ENCODE results near the gene GPR132. TPM values are rescaled to one million over a fixed set of nuclear protein-coding genes. Genes with fewer than 3 reads are reported as not detected.

Gene GPR132
- total and polyA plus RNA-seq, 10 of the 15 experiments (the other 5 are each of a cell fraction or from before 2014, with no cell fraction given), result 1.9 to 49.3 (median 20.4) TPM

DNA sequence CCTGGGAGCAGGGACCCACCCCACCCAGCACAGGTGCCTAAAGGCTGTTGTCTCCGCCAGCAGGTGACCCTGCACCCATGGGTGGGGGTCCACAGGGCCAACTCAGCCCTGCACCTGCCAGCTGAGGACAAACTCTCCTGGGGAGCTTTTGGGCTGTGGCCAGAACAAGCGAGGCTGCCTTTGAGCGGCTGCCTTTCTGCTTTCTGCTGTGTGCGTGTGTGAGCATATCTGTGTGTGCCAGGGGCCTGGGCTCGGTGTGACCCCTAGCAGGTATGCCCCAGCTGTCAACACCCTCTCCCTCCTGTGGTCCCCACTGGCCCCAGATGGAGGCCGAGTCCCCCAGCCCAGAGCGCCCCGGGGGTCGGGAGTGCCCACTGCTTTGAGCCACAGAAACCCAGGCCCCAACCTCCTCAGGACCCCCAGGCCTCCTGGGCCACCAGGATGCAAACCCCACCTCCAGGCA lies 25.9 kb upstream of the GPR132 start (continued):
- no peak for TF ChIP-seq TAF1 (IDR thresholded peaks at IDR 0.05; ENCODE audit: borderline replicate concordance, low read depth, low read length)
- TF ChIP-seq, protein P1, sequence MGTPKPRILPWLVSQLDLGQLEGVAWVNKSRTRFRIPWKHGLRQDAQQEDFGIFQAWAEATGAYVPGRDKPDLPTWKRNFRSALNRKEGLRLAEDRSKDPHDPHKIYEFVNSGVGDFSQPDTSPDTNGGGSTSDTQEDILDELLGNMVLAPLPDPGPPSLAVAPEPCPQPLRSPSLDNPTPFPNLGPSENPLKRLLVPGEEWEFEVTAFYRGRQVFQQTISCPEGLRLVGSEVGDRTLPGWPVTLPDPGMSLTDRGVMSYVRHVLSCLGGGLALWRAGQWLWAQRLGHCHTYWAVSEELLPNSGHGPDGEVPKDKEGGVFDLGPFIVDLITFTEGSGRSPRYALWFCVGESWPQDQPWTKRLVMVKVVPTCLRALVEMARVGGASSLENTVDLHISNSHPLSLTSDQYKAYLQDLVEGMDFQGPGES (IDR thresholded peaks at IDR 0.05), result no peak

DNA sequence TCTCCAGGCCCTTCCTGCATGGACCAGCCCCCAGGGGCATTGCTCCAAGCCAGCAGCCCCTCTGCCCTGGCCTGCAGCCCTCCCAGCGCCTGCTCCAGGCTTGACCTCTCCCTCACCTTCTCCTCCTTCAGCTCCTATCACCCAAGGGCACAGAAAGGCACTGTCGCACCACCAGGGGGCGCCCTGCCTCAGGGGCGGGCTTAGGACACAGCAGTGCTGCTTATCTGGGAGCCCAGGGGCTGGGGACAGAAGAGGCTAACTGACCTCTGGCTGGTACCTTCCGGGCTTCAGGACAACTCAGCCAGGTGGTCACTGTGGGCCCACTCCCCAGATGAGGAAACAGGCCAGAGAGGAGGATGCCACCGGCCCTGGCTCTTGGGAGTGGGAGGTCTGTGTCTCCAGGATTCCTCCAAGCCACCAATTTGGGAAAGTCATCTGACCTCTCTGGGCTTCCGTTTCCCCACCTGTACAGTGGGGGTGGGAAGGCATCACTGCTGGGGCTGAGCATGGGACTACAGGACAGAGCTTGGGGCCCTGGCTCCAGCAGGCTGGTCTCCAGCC lies 25.3 kb upstream of the GPR132 start:
- no peak overlapping the region for H3K9ac ChIP-seq (ENCODE audit: control insufficient read depth, insufficient read depth, low read length)
- H3K4me3 ChIP-seq, result no peak overlapping the region
- RAD21 ChIA-PET (ENCODE audit: unreplicated experiment), result interaction anchor here (0.5 to 2.4 kb wide), 3 partner anchors 67 to 261 kb away, joined by 3 to 13 read pairs (median 4); no protein-coding TSS in a partner anchor
- H3K27me3 ChIP-seq (replicated peaks in 1 of 2; ENCODE audit: control insufficient read depth in 2 of 2, insufficient read depth in 2 of 2, low read length in 1 of 2), result no peaks in the 10 kb centered on the region
- CTCF ChIA-PET, result interaction anchor here (0.6 to 5.7 kb wide), 21 partner anchors 12 to 1203 kb away, joined by 3 to 114 read pairs (median 3); partner anchors contain the start of genes BTBD6 and GPR132
- no peak for DNase-seq (ENCODE audit: low read depth, low spot score)
- in situ Hi-C loops (cut with MboI) (no loop called here), intact Hi-C loops (cut with micrococcal nuclease; ENCODE audit: unreplicated experiment) (loop anchor here (1.0 to 10.0 kb wide), 3 partner anchors 74 to 262 kb away; partner anchors contain the start of gene JAG2)
- peaks cover 21% of the 10 kb centered on the region for H3K4me1 ChIP-seq (ENCODE audit: control insufficient read depth, insufficient read depth, low read length)
- 2% methylated on average over 7 of the region's 7 CpGs for WGBS (ENCODE audit: insufficient coverage, insufficient replicate concordance, low lambda C conversion rate, missing lambda C conversion rate)
- no peak overlapping the region for H3K4me2 ChIP-seq (ENCODE audit: control insufficient read depth, insufficient read depth)
- SMC1A ChIA-PET (ENCODE audit: uncharacterized antibody, unreplicated experiment), result interaction anchor here (0.9 to 1.5 kb wide), 3 partner anchors 8 to 97 kb away, joined by 3 to 4 read pairs (median 3); partner anchors contain the start of gene GPR132
- H3K36me3 ChIP-seq (ENCODE audit: control insufficient read depth in 2 of 2, insufficient read depth in 2 of 2, low read length in 1 of 2), result no peaks in the 10 kb centered on the region
- H3K9me3 ChIP-seq (replicated peaks; ENCODE audit: control insufficient read depth, insufficient read depth, low read length), result no peaks in the 10 kb centered on the region
- ATAC-seq, result peak; percentile 64
- FAIRE-seq, result peak; percentile 81
- no peak overlapping the region for H2AFZ ChIP-seq (ENCODE audit: control insufficient read depth, low read depth, low read length)
- H3K27ac ChIP-seq (ENCODE audit: control insufficient read depth, insufficient read depth), result no peak overlapping the region
- POLR2A ChIA-PET, result no interaction called here
- no peaks in the 10 kb centered on the region; the same call in 1 of the 2 replicates for H3K79me2 ChIP-seq (ENCODE audit: control insufficient read depth, insufficient read depth, low read length)
- H4K20me1 ChIP-seq (ENCODE audit: control insufficient read depth, insufficient read depth), result no peaks in the 10 kb centered on the region
- no TSS peak for BruUV-seq (replicated peaks)
- TF ChIP-seq RB1 (IDR thresholded peaks at IDR 0.05; ENCODE audit: borderline replicate concordance), result peak; percentile 60; the same call in 1 of the 2 replicates
- 0 out of 4 replicates have a peak, but pooled peaks of 1 of the 2 experiments have one; percentile 26 for TF ChIP-seq BHLHE40 (IDR thresholded peaks at IDR 0.05; ENCODE audit: borderline replicate concordance in 1 of 2, low read depth in 2 of 2, low read length in 1 of 2)
- TF ChIP-seq, protein P2, sequence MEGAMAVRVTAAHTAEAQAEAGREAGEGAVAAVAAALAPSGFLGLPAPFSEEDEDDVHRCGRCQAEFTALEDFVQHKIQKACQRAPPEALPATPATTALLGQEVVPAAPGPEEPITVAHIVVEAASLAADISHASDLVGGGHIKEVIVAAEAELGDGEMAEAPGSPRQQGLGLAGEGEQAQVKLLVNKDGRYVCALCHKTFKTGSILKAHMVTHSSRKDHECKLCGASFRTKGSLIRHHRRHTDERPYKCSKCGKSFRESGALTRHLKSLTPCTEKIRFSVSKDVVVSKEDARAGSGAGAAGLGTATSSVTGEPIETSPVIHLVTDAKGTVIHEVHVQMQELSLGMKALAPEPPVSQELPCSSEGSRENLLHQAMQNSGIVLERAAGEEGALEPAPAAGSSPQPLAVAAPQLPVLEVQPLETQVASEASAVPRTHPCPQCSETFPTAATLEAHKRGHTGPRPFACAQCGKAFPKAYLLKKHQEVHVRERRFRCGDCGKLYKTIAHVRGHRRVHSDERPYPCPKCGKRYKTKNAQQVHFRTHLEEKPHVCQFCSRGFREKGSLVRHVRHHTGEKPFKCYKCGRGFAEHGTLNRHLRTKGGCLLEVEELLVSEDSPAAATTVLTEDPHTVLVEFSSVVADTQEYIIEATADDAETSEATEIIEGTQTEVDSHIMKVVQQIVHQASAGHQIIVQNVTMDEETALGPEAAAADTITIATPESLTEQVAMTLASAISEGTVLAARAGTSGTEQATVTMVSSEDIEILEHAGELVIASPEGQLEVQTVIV (IDR thresholded peaks at IDR 0.05; ENCODE audit: borderline replicate concordance, partially characterized antibody), result no peak
- TF ChIP-seq RAD21 (IDR thresholded peaks at IDR 0.05; ENCODE audit: insufficient read depth, low read depth, low read length), result peak; percentile 80
- TF ChIP-seq DPF2 (IDR thresholded peaks at IDR 0.05), result no peak
- peak; percentile 38; the same call in 1 of the 2 replicates for TF ChIP-seq IKZF1 (conservative IDR thresholded peaks at IDR 0.05)
- TF ChIP-seq LARP7 (IDR thresholded peaks at IDR 0.05), result peak; percentile 57; the same call in 1 of the 2 replicates
- TF ChIP-seq HDGF (IDR thresholded peaks at IDR 0.05), result peak; percentile 66; the same call in 1 of the 2 replicates
- TF ChIP-seq SMARCA5 (IDR thresholded peaks at IDR 0.05), result no peak
- TF ChIP-seq SMC3 (IDR thresholded peaks at IDR 0.05; ENCODE audit: borderline replicate concordance, low read length), result peak; percentile 86
- peak; percentile 84; the same call in 1 of the 2 replicates for TF ChIP-seq ESRRA (IDR thresholded peaks at IDR 0.05; ENCODE audit: low read length)
- TF ChIP-seq, protein P3, sequence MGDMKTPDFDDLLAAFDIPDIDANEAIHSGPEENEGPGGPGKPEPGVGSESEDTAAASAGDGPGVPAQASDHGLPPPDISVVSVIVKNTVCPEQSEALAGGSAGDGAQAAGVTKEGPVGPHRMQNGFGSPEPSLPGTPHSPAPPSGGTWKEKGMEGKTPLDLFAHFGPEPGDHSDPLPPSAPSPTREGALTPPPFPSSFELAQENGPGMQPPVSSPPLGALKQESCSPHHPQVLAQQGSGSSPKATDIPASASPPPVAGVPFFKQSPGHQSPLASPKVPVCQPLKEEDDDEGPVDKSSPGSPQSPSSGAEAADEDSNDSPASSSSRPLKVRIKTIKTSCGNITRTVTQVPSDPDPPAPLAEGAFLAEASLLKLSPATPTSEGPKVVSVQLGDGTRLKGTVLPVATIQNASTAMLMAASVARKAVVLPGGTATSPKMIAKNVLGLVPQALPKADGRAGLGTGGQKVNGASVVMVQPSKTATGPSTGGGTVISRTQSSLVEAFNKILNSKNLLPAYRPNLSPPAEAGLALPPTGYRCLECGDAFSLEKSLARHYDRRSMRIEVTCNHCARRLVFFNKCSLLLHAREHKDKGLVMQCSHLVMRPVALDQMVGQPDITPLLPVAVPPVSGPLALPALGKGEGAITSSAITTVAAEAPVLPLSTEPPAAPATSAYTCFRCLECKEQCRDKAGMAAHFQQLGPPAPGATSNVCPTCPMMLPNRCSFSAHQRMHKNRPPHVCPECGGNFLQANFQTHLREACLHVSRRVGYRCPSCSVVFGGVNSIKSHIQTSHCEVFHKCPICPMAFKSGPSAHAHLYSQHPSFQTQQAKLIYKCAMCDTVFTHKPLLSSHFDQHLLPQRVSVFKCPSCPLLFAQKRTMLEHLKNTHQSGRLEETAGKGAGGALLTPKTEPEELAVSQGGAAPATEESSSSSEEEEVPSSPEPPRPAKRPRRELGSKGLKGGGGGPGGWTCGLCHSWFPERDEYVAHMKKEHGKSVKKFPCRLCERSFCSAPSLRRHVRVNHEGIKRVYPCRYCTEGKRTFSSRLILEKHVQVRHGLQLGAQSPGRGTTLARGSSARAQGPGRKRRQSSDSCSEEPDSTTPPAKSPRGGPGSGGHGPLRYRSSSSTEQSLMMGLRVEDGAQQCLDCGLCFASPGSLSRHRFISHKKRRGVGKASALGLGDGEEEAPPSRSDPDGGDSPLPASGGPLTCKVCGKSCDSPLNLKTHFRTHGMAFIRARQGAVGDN (IDR thresholded peaks at IDR 0.05), result no peak
- peak; percentile 71 for TF ChIP-seq NR2F1 (conservative IDR thresholded peaks at IDR 0.05)
